GM21381 (cell line): ENCODE results near the gene ABHD12.

ENCODE experiments used
- ATAC-seq: cut with Tn5 transposase; IDR thresholded peaks from one replicate; pipeline ENCODE4 v1.9.1; 2021; ENCODE audit warnings: mild to moderate bottlenecking, moderate library complexity; ENCODE audit not compliant: unreplicated experiment

Gene ABHD12

DNA sequence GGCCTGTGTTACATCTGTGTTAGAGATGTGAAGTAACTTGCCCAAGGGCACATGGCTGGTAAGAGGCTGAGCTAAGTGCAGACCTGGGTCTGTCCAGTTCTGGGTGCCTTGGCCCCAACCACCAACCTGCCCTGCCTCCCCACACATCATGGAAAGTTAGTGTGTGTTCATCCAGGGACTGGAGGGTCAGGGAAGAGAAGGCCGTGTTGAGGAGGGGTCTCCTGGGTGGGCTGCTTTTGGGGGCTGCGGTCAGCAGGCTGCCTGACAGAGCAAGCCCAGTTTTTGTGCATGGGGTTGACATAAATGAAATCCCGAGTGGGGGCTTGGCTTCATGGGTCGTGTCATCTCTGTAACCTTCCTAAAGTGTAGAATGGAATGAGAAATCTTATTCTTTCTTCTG, 131.8 kb downstream of the ABHD12 start:
- no peak for ATAC-seq

DNA sequence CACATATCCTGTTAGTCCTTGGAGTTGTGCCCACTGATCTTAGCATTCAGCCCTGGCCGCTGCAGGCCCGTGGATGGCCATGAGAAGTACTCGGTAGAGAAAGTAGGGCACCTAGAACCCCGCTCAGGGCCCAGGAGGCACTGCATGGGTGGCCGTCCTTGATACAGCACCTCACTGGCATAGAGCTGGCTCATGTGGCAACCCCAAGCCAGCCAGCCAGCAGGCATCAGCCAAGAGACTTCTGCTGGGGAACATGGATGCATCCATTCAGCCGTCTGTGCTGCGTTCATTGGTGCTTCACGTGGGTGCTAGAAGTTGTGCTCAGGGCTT, 132.2 kb downstream of the ABHD12 start:
- ATAC-seq: no peak

DNA sequence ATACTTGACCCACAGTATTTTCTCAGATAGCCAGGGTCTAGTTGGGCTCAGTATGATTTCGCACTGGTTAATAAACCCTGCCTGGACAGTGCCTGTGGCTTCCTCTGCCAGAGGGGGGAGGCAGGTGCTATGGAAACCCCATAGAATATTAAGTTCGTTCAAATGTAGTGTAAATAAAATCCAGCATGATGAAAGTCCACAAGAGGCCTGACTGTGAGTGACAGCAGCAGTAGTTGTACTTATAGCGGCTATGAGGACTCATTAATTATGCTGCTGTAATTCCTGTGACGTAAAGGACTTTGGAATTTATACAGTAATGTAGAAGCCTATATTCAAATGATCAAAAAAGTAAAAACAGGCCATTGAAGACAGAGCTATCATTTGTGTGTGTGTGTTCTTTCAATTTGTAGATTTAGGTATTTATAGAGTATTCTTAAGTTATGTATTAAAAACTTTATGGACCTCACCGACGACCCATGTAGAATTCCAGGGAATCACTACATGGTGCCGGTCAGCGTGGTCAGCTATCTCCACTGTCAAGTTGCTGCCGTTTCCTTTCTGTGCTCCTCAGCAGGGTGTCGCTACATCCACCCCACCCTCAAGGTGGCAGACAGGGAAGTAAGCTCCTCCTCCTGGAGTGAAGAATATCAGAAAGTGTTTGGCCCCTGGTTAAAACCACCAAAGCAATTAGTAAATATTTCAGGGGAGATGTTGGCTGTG, 132.7 kb downstream of the ABHD12 start:
- no peak for ATAC-seq

DNA sequence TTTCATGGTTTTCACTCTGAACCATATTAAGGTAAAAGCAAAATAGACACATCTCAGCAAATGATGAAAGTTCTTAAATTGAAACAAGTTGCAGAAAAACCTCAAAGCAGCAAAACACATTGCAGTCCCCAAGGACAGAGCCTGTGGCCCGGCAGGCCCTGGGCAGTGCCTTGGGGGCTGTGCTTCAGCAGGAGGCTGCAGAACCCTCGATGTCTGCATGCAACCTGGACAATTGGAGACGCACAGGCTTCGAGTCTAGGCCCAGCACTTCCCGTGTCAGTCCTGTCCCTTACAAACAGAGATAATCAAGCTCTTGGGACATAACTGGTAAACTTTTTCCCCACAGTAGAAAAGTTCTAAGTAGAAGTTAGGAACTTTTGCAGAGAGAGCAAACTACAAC, 133.5 kb downstream of the ABHD12 start:
- ATAC-seq: no peak

DNA sequence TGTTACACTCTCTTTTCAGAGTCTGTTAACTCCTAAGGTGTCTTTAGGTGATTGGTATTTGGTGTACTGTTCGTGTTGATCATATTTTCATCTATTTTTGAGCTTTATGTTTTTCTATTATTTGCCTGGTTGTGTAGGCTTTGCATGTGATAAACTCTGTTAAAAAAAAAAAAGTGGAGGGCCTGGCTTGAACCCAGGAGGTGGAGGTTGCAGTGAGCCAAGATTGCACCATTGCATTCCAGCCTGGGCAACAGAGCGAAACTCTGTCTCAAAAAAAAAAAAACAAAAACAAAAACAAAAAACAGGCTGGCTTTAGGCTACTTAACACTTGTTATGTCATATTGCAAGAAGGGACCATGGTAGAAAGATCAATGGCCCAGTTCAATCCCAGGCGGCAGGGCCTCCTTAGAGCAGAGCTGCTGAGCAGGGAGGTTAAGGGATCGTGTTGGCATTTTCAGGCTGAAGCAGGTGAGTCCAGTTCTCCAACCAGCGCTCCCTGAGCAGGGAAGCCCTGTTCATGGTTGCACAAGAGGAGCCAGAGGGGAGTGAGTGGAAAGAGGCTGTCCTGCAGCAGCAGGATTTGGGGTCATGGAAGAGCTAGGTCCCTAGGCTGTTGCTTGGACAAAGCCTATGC, 134.3 kb downstream of the ABHD12 start:
- no peak for ATAC-seq

DNA sequence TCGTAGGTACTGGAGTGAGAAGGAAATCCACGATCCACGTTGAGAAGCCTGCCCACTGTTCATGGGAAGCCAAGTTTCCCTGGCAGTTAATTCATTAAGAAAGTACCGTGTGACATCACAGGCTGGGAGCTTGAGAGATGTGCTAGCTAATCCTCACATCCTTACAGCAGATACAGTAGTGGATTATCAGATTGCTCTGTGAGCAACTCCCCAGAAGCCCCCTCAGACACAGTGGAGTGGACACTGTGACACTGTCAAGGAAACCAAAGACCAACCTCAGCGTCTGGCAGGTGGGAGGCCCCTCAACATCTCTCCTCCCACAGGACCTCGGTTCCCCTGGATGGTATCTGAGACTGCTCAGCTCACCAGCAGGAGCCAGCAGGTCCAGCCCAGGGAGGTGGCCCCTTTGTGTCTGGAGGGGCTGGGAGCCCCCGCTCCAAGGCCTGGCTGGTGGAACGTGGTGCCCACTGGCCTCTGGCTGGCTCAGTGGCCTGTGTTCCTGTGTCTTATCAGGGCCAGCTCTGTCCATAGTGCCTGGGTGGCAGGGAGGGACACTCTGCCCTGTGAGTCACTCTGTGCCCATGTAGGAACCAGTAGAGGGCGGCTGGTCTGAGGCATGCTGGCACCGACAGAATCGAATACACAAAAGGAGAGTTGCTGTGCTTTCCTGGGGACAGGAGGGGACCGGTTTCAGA, 135.5 kb downstream of the ABHD12 start:
- no peak for ATAC-seq

DNA sequence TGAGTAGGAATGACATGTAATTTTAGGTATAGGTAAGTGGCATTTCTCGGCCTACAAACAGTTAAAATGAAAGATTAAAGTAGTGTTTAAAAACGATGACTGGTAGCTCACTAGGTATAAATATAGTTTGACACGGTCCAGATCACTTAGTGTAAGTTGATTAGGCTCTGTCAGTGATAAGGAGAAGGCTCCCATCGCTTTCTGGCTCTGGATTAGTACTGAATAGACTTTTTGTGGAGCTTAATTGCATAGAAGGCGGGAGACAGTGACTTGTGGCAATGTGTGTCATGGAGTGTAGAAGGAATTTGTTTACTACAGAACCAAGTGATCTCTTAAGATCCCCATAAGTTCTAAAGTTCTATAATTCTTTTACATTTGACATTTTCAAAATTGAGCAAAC, 136.1 kb downstream of the ABHD12 start:
- ATAC-seq: no peak

DNA sequence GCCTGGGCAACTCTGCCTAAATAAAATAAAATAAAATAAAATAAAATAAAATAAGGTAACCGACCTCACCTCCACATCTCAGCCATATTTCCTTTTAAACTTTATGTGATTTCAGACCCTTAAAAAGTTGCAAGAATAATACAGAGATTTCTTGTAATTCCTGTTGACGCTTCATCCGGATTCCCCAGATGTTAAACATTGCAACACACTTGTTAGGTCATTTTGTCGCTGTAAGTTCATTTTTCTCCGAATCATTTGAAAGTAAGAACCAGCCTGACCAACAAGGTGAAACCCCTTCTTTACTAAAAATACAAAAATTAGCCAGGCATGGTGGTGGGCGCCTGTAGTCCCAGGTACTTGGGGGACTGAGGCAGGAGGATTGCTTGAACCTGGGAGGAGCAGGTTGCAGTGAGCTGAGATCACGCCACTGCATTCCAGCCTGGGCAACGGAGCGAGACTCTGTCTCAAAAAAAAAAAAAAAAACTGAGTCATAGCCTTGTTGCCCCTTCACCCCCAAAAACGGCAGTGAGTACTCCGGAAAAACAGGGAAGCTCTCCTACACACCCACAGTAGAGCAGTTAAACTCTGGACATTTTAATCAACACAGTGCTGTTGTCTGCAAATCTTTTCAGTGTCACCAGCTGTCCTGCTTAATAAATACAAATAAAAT, 136.9 kb downstream of the ABHD12 start:
- ATAC-seq: no peak

DNA sequence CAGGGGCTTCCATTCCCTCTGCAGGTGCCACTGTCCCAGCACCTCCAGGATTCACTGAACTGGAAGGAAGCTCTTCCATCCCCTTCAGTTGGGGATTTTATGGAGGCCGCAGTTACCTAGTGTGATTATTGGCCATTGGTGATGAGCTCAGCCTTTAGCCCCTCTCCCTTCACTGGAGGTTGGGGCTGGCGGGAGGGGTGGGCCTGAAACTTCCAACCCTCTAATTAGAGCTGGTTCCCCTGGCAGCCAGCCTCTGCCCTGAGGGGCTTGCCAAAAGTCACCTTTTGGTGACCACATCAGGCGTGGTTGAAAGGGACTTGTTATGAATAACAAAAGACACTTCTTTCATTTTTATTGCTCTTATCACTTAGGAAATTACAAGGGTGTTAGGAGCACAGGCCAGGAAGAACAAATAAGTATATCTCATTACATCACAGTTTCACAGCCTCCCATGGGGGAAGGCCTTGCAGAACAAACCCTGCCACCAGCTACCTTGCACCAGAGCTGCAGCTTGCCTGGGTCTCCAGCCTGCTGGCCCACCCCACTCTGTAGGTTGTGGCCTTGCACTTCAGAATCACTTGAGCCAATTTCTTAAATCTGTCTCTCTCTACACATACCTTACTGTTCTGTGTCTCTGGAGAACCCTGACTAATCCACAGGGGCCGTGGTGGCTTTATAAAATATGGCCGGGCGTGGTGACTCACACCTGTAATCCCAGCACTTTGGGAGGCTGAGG, 137.8 kb downstream of the ABHD12 start:
- ATAC-seq: no peak

DNA sequence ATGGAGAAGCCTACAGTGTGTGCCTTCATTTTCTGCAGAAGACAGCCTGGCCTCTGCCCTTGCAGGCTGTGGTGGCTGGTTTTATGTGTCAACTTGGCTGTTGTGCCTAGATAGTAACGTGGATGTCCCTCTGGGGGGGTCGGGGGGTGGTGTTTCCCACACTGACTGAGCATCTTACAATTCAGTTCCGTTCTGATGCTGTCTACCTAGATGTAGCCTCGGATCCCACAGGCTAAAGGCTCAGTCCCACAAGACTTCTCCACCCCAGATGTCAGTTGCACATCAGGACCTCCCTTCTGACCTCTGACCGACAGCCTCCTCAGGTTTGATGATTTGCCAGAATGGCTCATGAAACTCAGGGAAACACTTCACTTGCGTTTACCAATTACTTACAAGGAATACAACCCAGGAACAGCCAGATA, 138.4 kb downstream of the ABHD12 start:
- ATAC-seq: no peak

DNA sequence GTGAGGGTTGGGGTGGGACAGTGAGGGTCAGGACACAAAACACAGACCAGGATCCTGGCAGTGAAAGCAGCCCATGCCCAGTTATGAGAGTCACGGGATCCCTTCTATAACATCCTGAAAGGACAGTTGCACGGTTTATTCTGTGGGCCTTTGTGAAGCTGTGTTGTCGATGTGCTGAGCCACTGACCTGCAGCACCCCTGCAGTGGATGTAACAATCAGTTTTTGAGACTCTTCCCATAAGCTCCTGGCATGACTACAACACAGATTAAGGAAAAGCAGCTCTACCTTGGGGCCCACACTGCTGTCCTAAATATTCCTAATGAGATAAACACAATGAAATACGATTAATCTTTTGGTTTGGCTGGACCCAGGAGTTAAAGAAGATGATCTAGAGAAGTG, 139.1 kb downstream of the ABHD12 start:
- no peak for ATAC-seq

DNA sequence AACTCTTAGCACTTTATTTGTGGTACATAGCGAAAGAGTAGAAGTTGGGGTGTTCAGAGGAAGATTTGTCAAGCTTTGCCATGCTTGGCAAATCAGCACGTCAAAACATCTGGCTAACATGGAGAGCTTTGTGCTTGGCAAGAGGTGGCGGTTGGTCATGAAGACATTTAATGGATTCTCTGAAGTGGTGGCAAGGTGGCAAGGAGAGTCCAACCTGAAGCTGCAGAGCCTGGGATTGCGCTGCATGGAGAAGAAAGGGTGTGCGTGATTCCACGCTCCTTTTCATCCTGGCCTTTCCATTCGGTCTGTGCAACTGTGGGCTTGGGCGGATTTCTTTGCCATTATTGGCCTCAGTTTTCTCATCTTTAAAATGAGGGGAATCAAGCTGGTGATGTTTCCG, 139.6 kb downstream of the ABHD12 start:
- no peak for ATAC-seq

DNA sequence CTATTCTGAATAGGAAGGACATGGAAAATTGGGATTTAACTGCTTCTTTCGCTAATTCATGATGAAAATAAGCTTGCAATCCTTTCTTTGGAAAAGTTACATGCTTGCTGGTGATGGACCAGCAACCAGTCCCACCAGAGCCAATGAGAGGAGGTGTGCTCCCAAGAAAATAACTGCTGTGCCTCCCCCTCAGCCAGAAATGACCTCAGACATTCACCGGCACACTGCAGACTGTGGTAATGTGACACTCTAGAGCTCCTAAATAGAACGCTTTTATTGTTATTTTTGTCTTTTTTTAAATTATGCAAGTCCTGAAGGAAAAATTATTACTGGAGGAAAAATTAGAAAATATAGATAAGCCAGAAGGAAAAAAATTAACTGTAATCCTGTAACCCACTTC, 140.1 kb downstream of the ABHD12 start:
- no peak for ATAC-seq
